ENCODE data around the gene MAPKBP1.

The MAPKBP1 gene

GRCh38 chr15:41856262-41856661, 82.0 kb downstream of the MAPKBP1 start:
- POLR2A ChIA-PET: no interaction called here
- CTCF ChIA-PET: no interaction called here
- DNase-seq (ENCODE audit: extremely low spot score): no peak
- TF ChIP-seq LEF1 (IDR thresholded peaks at IDR 0.05; ENCODE audit: borderline replicate concordance) (no peak), ZNF384 (IDR thresholded peaks at IDR 0.05) (no peak), NFRKB (IDR thresholded peaks at IDR 0.05) (no peak), L3MBTL2 (conservative IDR thresholded peaks at IDR 0.05) (no peak), ELF4 (IDR thresholded peaks at IDR 0.05) (no peak), HDGF (IDR thresholded peaks at IDR 0.05; ENCODE audit: borderline replicate concordance) (no peak), SP1 (IDR thresholded peaks at IDR 0.05) (no peak), CTBP1 (IDR thresholded peaks at IDR 0.05; ENCODE audit: borderline replicate concordance) (no peak), TARDBP (IDR thresholded peaks at IDR 0.05) (no peak), FOXM1 (IDR thresholded peaks at IDR 0.05; ENCODE audit: borderline replicate concordance) (no peak), FOXK2 (IDR thresholded peaks at IDR 0.05) (no peak), ARNT (IDR thresholded peaks at IDR 0.05) (no peak), FOXA1 (IDR thresholded peaks at IDR 0.05) (no peak), SUZ12 (IDR thresholded peaks at IDR 0.05) (no peak), BHLHE40 (IDR thresholded peaks at IDR 0.05; ENCODE audit: borderline replicate concordance) (no peak)
- TF ChIP-seq, protein P1, sequence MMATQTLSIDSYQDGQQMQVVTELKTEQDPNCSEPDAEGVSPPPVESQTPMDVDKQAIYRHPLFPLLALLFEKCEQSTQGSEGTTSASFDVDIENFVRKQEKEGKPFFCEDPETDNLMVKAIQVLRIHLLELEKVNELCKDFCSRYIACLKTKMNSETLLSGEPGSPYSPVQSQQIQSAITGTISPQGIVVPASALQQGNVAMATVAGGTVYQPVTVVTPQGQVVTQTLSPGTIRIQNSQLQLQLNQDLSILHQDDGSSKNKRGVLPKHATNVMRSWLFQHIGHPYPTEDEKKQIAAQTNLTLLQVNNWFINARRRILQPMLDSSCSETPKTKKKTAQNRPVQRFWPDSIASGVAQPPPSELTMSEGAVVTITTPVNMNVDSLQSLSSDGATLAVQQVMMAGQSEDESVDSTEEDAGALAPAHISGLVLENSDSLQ (IDR thresholded peaks at IDR 0.05): no peak

DNA sequence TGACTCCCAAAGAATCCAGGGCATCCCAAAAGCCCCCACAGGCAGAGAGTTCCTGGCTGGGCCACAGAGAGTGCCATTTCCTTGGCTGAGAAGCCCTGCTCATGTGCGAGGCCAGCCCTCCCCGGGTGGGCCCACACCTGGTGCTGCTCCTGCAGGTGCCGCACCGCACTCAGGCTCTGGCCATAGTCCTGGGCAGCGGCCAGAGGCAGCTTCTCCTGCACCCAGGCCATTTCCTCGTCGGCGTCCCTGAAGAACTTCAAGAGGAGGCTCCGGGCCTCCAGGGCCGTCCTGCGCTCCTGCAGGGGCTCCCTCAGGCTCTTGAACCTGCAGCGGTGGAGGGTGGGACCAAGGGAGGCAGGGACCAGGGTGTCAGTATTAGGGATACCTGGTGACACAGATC, 82.4 kb downstream of the MAPKBP1 start:
- no peak for DNase-seq (ENCODE audit: extremely low spot score)
- TF ChIP-seq SP1 (IDR thresholded peaks at IDR 0.05) (no peak), TARDBP (IDR thresholded peaks at IDR 0.05) (no peak), ZNF384 (IDR thresholded peaks at IDR 0.05) (no peak), ARNT (IDR thresholded peaks at IDR 0.05) (no peak), CTBP1 (IDR thresholded peaks at IDR 0.05; ENCODE audit: borderline replicate concordance) (no peak), FOXM1 (IDR thresholded peaks at IDR 0.05; ENCODE audit: borderline replicate concordance) (no peak), NFRKB (IDR thresholded peaks at IDR 0.05) (no peak), LEF1 (IDR thresholded peaks at IDR 0.05; ENCODE audit: borderline replicate concordance) (no peak), FOXA1 (IDR thresholded peaks at IDR 0.05) (no peak), SUZ12 (IDR thresholded peaks at IDR 0.05) (no peak), HDGF (IDR thresholded peaks at IDR 0.05; ENCODE audit: borderline replicate concordance) (no peak), L3MBTL2 (conservative IDR thresholded peaks at IDR 0.05) (no peak), BHLHE40 (IDR thresholded peaks at IDR 0.05; ENCODE audit: borderline replicate concordance) (no peak), FOXK2 (IDR thresholded peaks at IDR 0.05) (no peak)
- TF ChIP-seq, protein P1 (IDR thresholded peaks at IDR 0.05): no peak
- ChIA-PET CTCF (no interaction called here), POLR2A (no interaction called here)

GRCh38 chr15:41857316-41857715, 83.0 kb downstream of the MAPKBP1 start:
- CTCF ChIA-PET: no interaction called here
- TF ChIP-seq, protein P1 (IDR thresholded peaks at IDR 0.05): no peak
- no peak for TF ChIP-seq NFRKB (IDR thresholded peaks at IDR 0.05)
- DNase-seq (ENCODE audit: extremely low spot score): no peak
- POLR2A ChIA-PET: no interaction called here

DNA sequence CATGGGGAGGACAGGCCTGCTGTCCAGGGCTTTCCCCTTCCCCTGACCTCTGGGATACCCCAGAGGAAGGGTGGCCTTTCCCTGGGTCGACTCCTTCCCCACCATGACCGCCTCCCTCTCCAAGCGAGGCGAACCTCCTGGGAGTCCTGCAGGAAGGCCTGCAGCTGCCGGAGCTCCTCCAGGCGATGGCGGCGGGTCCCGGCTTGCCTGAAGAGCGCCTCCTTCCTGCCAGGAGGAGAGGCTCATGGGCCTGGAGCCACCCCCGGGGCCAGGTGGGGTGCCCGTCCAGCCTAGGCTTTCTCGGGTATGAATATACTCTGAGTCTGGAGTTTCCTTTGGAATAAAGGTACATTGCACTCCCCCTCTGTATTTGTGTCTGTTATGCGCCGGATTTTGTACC, 84.5 kb downstream of the MAPKBP1 start:
- DNase-seq (ENCODE audit: extremely low spot score): no peak
- TF ChIP-seq LEF1 (IDR thresholded peaks at IDR 0.05; ENCODE audit: borderline replicate concordance) (no peak), TARDBP (IDR thresholded peaks at IDR 0.05) (no peak), ELF4 (IDR thresholded peaks at IDR 0.05) (no peak), SP1 (IDR thresholded peaks at IDR 0.05) (no peak), NFRKB (IDR thresholded peaks at IDR 0.05) (no peak), FOXM1 (IDR thresholded peaks at IDR 0.05; ENCODE audit: borderline replicate concordance) (no peak), ARNT (IDR thresholded peaks at IDR 0.05) (no peak), BHLHE40 (IDR thresholded peaks at IDR 0.05; ENCODE audit: borderline replicate concordance) (no peak), HDGF (IDR thresholded peaks at IDR 0.05; ENCODE audit: borderline replicate concordance) (no peak), FOXK2 (IDR thresholded peaks at IDR 0.05) (no peak), FOXA1 (IDR thresholded peaks at IDR 0.05) (no peak), CTBP1 (IDR thresholded peaks at IDR 0.05; ENCODE audit: borderline replicate concordance) (no peak), ZNF384 (IDR thresholded peaks at IDR 0.05) (no peak), L3MBTL2 (conservative IDR thresholded peaks at IDR 0.05) (no peak), SUZ12 (IDR thresholded peaks at IDR 0.05) (no peak)
- TF ChIP-seq, protein P1 (IDR thresholded peaks at IDR 0.05): no peak
- ChIA-PET CTCF (interaction anchor here (0.8 kb wide), 1 partner anchor 46 kb away, joined by 3 read pairs; no protein-coding TSS in a partner anchor), POLR2A (no interaction called here)

GRCh38 chr15:41860049-41860828, 86.0 kb downstream of the MAPKBP1 start:
- CTCF ChIA-PET: no interaction called here
- no peak for DNase-seq (ENCODE audit: extremely low spot score)
- POLR2A ChIA-PET: no interaction called here
- TF ChIP-seq FOXK2 (IDR thresholded peaks at IDR 0.05) (no peak), CTBP1 (IDR thresholded peaks at IDR 0.05; ENCODE audit: borderline replicate concordance) (no peak), TARDBP (IDR thresholded peaks at IDR 0.05) (no peak), SP1 (IDR thresholded peaks at IDR 0.05) (no peak), ARNT (IDR thresholded peaks at IDR 0.05) (no peak), BHLHE40 (IDR thresholded peaks at IDR 0.05; ENCODE audit: borderline replicate concordance) (no peak), HDGF (IDR thresholded peaks at IDR 0.05; ENCODE audit: borderline replicate concordance) (no peak), NFRKB (IDR thresholded peaks at IDR 0.05) (no peak), L3MBTL2 (conservative IDR thresholded peaks at IDR 0.05) (no peak), ZNF384 (IDR thresholded peaks at IDR 0.05) (no peak), FOXA1 (IDR thresholded peaks at IDR 0.05) (no peak), LEF1 (IDR thresholded peaks at IDR 0.05; ENCODE audit: borderline replicate concordance) (no peak), FOXM1 (IDR thresholded peaks at IDR 0.05; ENCODE audit: borderline replicate concordance) (no peak), SUZ12 (IDR thresholded peaks at IDR 0.05) (no peak), ELF4 (IDR thresholded peaks at IDR 0.05) (no peak)
- TF ChIP-seq, protein P1 (IDR thresholded peaks at IDR 0.05): no peak

Measured in HEK293T (cell line).